SK-N-MC (cell line): Measurements from ENCODE around the gene TANC1.

Experiments used
- EZH2 ChIP-seq: fragments of 200-600 bp; sonication (generic); IDR thresholded peaks from one replicate; pipeline ENCODE4 v1.6.1; 2017; ENCODE audit warnings: antibody characterized with exemption
- FOXP2 ChIP-seq: optimal IDR thresholded peaks from 2 replicates; pipeline ENCODE3; 2011; ENCODE audit warnings: mild to moderate bottlenecking, moderate library complexity; ENCODE audit not compliant: insufficient read depth; ENCODE audit errors: extremely low read length, control extremely low read depth
- POLR2AphosphoS5 ChIP-seq: IDR thresholded peaks from 2 replicates; pipeline ENCODE4 v1.6.1; 2012; ENCODE audit warnings: mild to moderate bottlenecking, low read depth, low read length, borderline replicate concordance

GRCh38 chr2:159226059-159226461, 257.6 kb downstream of the TANC1 start:
- TF ChIP-seq EZH2 (no peak), POLR2AphosphoS5 (no peak), FOXP2 (no peak)
